WTC11 (cell line): ENCODE results near the gene RIPPLY3. TPM values are rescaled to one million over a fixed set of nuclear protein-coding genes. Genes with fewer than 3 reads are reported as not detected.

ENCODE experiments used
- ATAC-seq: fragments of 200-7000 bp; cut with Tn5 transposase; 2 replicates; pipeline ENCODE4 v1.10.0; 2021; ENCODE audit warnings: mild to moderate bottlenecking, moderate library complexity
- CTCF ChIA-PET: fragments of 300-600 bp; sonication (Branson Sonifier 250); formaldehyde crosslinking; loops from one replicate; lab custom pipeline; 2021; ENCODE audit warnings: antibody characterized with exemption; lab: Charles Lee
- POLR2A ChIA-PET: fragments of 350-600 bp; sonication (Branson Sonifier 250); formaldehyde crosslinking; loops from one replicate; lab custom pipeline; 2021; ENCODE audit warnings: antibody characterized with exemption; lab: Charles Lee
- DNase-seq: peaks from one replicate; pipeline ENCODE4 v3.0.0; 2021; ENCODE audit warnings: low spot score
- H3K27ac Mint-ChIP-seq: 2 replicates; pipeline ENCODE4 v1.8.0; 2021; ENCODE audit warnings: mixed read lengths
- H3K27me3 Mint-ChIP-seq: 2 replicates; pipeline ENCODE4 v1.8.0; 2021; ENCODE audit warnings: low read depth, mild to moderate bottlenecking, moderate library complexity, mixed read lengths
- H3K36me3 Mint-ChIP-seq: 2 replicates; pipeline ENCODE4 v1.8.0; 2021; ENCODE audit warnings: mixed read lengths
- H3K4me1 Mint-ChIP-seq: 2 replicates; pipeline ENCODE4 v1.8.0; 2022; ENCODE audit warnings: mixed read lengths
- H3K4me3 Mint-ChIP-seq: 2 replicates; pipeline ENCODE4 v1.8.0; 2021; ENCODE audit warnings: mild to moderate bottlenecking, moderate library complexity, mixed read lengths
- H3K9me3 Mint-ChIP-seq: 2 replicates; pipeline ENCODE4 v1.8.0; 2021; ENCODE audit warnings: mixed read lengths
- CREM ChIP-seq: sonication (generic); formaldehyde crosslinking; IDR thresholded peaks from 2 replicates; pipeline ENCODE4 v1.8.1; 2022; ENCODE audit warnings: mild to moderate bottlenecking, missing genetic modification reagents, moderate library complexity
- E2F1 ChIP-seq: sonication (generic); formaldehyde crosslinking; IDR thresholded peaks from 2 replicates; pipeline ENCODE4 v1.8.0; 2022; ENCODE audit warnings: mild to moderate bottlenecking, missing genetic modification reagents
- E2F5 ChIP-seq: sonication (generic); formaldehyde crosslinking; IDR thresholded peaks from 2 replicates; pipeline ENCODE4 v1.8.1; 2022; ENCODE audit warnings: mild to moderate bottlenecking, moderate library complexity, missing genetic modification reagents
- ERG ChIP-seq: fragments of 250-450 bp; sonication (Bioruptor Pico); IDR thresholded peaks from 2 replicates; pipeline ENCODE4 v1.8.0; 2021; ENCODE audit warnings: mild to moderate bottlenecking
- ESRRA ChIP-seq: sonication (generic); formaldehyde crosslinking; IDR thresholded peaks from 2 replicates; pipeline ENCODE4 v1.8.1; 2022; ENCODE audit warnings: mild to moderate bottlenecking, missing genetic modification reagents, borderline replicate concordance
- ETV6 ChIP-seq: sonication (generic); formaldehyde crosslinking; IDR thresholded peaks from 2 replicates; pipeline ENCODE4 v1.8.1; 2022; ENCODE audit warnings: mild to moderate bottlenecking, missing genetic modification reagents
- GABPB1 ChIP-seq: sonication (generic); formaldehyde crosslinking; IDR thresholded peaks from 2 replicates; pipeline ENCODE4 v1.8.1; 2023; ENCODE audit warnings: mild to moderate bottlenecking, missing genetic modification reagents
- MYBL2 ChIP-seq: sonication (generic); formaldehyde crosslinking; IDR thresholded peaks from 2 replicates; pipeline ENCODE4 v1.8.1; 2023; ENCODE audit warnings: mild to moderate bottlenecking, moderate library complexity, missing genetic modification reagents
- NR2C2 ChIP-seq: sonication (generic); formaldehyde crosslinking; IDR thresholded peaks from 2 replicates; pipeline ENCODE4 v1.8.0; 2022; ENCODE audit warnings: mild to moderate bottlenecking, missing genetic modification reagents
- PREB ChIP-seq: sonication (generic); formaldehyde crosslinking; IDR thresholded peaks from 2 replicates; pipeline ENCODE4 v1.8.1; 2022; ENCODE audit warnings: mild to moderate bottlenecking, missing genetic modification reagents, moderate library complexity, borderline replicate concordance
- RELA ChIP-seq: sonication (generic); formaldehyde crosslinking; IDR thresholded peaks from 2 replicates; pipeline ENCODE4 v1.8.1; 2022; ENCODE audit warnings: missing genetic modification reagents, mild to moderate bottlenecking, borderline replicate concordance
- SMAD3 ChIP-seq: sonication (generic); formaldehyde crosslinking; IDR thresholded peaks from 2 replicates; pipeline ENCODE4 v1.8.0; 2022; ENCODE audit warnings: missing genetic modification reagents, mild to moderate bottlenecking, borderline replicate concordance
- SMAD4 ChIP-seq: sonication (generic); formaldehyde crosslinking; IDR thresholded peaks from 2 replicates; pipeline ENCODE4 v1.8.0; 2022; ENCODE audit warnings: mild to moderate bottlenecking, missing genetic modification reagents
- SP1 ChIP-seq: sonication (generic); formaldehyde crosslinking; conservative IDR thresholded peaks from 2 replicates; pipeline ENCODE4 v1.8.1; 2022; ENCODE audit warnings: missing genetic modification reagents
- TEAD1 ChIP-seq: sonication (generic); formaldehyde crosslinking; IDR thresholded peaks from 2 replicates; pipeline ENCODE4 v1.8.0; 2022; ENCODE audit warnings: mild to moderate bottlenecking, missing genetic modification reagents
- USF1 ChIP-seq: sonication (generic); formaldehyde crosslinking; IDR thresholded peaks from 2 replicates; pipeline ENCODE4 v1.8.0; 2022; ENCODE audit warnings: mild to moderate bottlenecking, missing genetic modification reagents
- USF2 ChIP-seq: sonication (generic); formaldehyde crosslinking; IDR thresholded peaks from 2 replicates; pipeline ENCODE4 v1.8.1; 2023; ENCODE audit warnings: mild to moderate bottlenecking, missing genetic modification reagents, moderate library complexity
- ZBTB21 ChIP-seq: sonication (generic); formaldehyde crosslinking; IDR thresholded peaks from 2 replicates; pipeline ENCODE4 v1.8.1; 2023; ENCODE audit warnings: mild to moderate bottlenecking, missing genetic modification reagents, borderline replicate concordance
- ZNF396 ChIP-seq: fragments of 250-450 bp; sonication (Bioruptor Pico); IDR thresholded peaks from 2 replicates; pipeline ENCODE4 v1.8.0; 2021; ENCODE audit warnings: mild to moderate bottlenecking, moderate library complexity, borderline replicate concordance
- ZNF416 ChIP-seq: fragments of 250-450 bp; sonication (Bioruptor Pico); IDR thresholded peaks from 2 replicates; pipeline ENCODE4 v1.9.0; 2021; ENCODE audit warnings: mild to moderate bottlenecking, inconsistent platforms
- ZNF425 ChIP-seq: fragments of 250-450 bp; sonication (Bioruptor Pico); conservative IDR thresholded peaks from 2 replicates; pipeline ENCODE4 v1.9.0; 2021; ENCODE audit warnings: mild to moderate bottlenecking
- ZNF512 ChIP-seq: sonication (generic); formaldehyde crosslinking; IDR thresholded peaks from 2 replicates; pipeline ENCODE4 v1.8.1; 2022; ENCODE audit warnings: missing genetic modification reagents, borderline replicate concordance
- total RNA-seq: library from RNA; stranded (reverse); gene quantifications from 3 replicates; pipeline ENCODE4 v1.2.3, GENCODE V29; 2021

RIPPLY3 gene
- total RNA-seq, 1 experiment from 2014 or later, result 3.5 TPM

GRCh38 chr21:37043818-37044217, 37.3 kb downstream of the RIPPLY3 start:
- no peaks in the 10 kb centered on the region for H3K36me3 Mint-ChIP-seq
- ATAC-seq (no peak), DNase-seq (no peak)
- ChIA-PET CTCF (interaction anchor here (0.5 kb wide), 1 partner anchor 136 kb away, joined by 4 read pairs; no protein-coding TSS in a partner anchor), POLR2A (no interaction called here)
- peaks cover 42% of the 10 kb centered on the region for H3K4me1 Mint-ChIP-seq
- no peak overlapping the region for H3K4me3 Mint-ChIP-seq
- H3K9me3 Mint-ChIP-seq, result no peaks in the 10 kb centered on the region
- TF ChIP-seq ERG, result no peak
- no peak for TF ChIP-seq USF2 (CRISPR knock-in tag)
- H3K27ac Mint-ChIP-seq, result no peak overlapping the region
- peaks cover 88% of the 10 kb centered on the region for H3K27me3 Mint-ChIP-seq

GRCh38 chr21:37044643-37045042, 38.1 kb downstream of the RIPPLY3 start:
- DNase-seq, result no peak
- Mint-ChIP-seq H3K27ac (no peak overlapping the region), H3K9me3 (no peaks in the 10 kb centered on the region), H3K36me3 (no peaks in the 10 kb centered on the region), H3K4me1 (peaks cover 37% of the 10 kb centered on the region), H3K27me3 (peaks cover 89% of the 10 kb centered on the region), H3K4me3 (no peak overlapping the region)
- POLR2A ChIA-PET, result no interaction called here
- TF ChIP-seq GABPB1 (CRISPR knock-in tag) (no peak), SMAD4 (no peak), E2F5 (CRISPR knock-in tag) (no peak), USF1 (CRISPR knock-in tag) (no peak), NR2C2 (CRISPR knock-in tag) (no peak), ESRRA (CRISPR knock-in tag) (no peak), ZBTB21 (CRISPR knock-in tag) (no peak), ERG (no peak), ZNF512 (CRISPR knock-in tag) (no peak), ZNF416 (CRISPR knock-in tag) (no peak)
- no peak for ATAC-seq
- CTCF ChIA-PET, result no interaction called here

GRCh38 chr21:37045149-37045548, 38.6 kb downstream of the RIPPLY3 start:
- no peaks in the 10 kb centered on the region for H3K9me3 Mint-ChIP-seq
- no peaks in the 10 kb centered on the region for H3K36me3 Mint-ChIP-seq
- H3K4me3 Mint-ChIP-seq, result no peak overlapping the region
- no peak for ATAC-seq
- peaks cover 34% of the 10 kb centered on the region for H3K4me1 Mint-ChIP-seq
- peaks cover 89% of the 10 kb centered on the region for H3K27me3 Mint-ChIP-seq
- DNase-seq, result no peak
- ChIA-PET CTCF (no interaction called here), POLR2A (no interaction called here)
- no peak overlapping the region for H3K27ac Mint-ChIP-seq
- TF ChIP-seq ZNF396 (CRISPR knock-in tag) (no peak), MYBL2 (CRISPR knock-in tag) (no peak), ZNF425 (CRISPR knock-in tag) (no peak), TEAD1 (CRISPR knock-in tag) (no peak), CREM (CRISPR knock-in tag) (no peak), ETV6 (CRISPR knock-in tag) (no peak), SP1 (no peak), RELA (CRISPR knock-in tag) (no peak), E2F1 (CRISPR knock-in tag) (no peak), PREB (CRISPR knock-in tag) (no peak), SMAD3 (CRISPR knock-in tag) (no peak)
